Measurements from ENCODE around the gene KLRG1.

DNA sequence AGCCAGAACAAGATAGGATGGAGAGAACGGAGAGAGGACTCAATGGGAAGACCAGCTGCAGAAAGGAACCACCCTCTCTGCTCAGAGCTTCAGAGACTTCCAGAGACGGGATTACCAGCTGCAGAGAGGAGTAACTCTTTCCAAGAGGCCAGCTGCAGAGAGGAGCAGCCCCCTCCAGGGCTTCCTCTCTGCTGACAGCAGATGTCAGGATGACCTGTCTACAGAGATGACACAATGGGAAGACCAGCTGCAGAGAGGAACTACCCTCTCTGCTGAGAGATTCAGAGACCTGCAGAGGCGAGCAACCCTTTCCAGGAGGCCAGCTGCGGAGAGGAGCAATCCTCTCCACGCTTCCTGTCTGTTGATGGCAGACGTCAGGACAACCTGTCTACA is 61.8 kb downstream of the KLRG1 start:
- no peak for TF ChIP-seq CTCF (IDR thresholded peaks at IDR 0.05)
- TF ChIP-seq ZFX (IDR thresholded peaks at IDR 0.05; ENCODE audit: borderline replicate concordance): no peak
